ENCODE measurements around the gene POP4.

- TF ChIP-seq MXI1 (IDR thresholded peaks at IDR 0.05; ENCODE audit: borderline replicate concordance, low read depth, low read length) (no peak), ZBTB26 (CRISPR knock-in tag; IDR thresholded peaks at IDR 0.05; ENCODE audit: borderline replicate concordance) (no peak), ZFP41 (CRISPR knock-in tag; IDR thresholded peaks at IDR 0.05; ENCODE audit: borderline replicate concordance) (no peak), ZFP36 (IDR thresholded peaks at IDR 0.05; ENCODE audit: borderline replicate concordance, low read depth, low read length, partially characterized antibody) (no peak), DPF2 (CRISPR knock-in tag; IDR thresholded peaks at IDR 0.05; ENCODE audit: borderline replicate concordance, low read depth) (no peak), POLR2AphosphoS5 (IDR thresholded peaks at IDR 0.05; ENCODE audit: low read depth, low read length) (no peak), HNF4A (CRISPR knock-in tag; IDR thresholded peaks at IDR 0.05) (no peak)
Observed at GRCh38 chr19:29650772-29651387, 44.8 kb downstream of the POP4 start.
